Nucleus accumbens (tissue), 56 donors: ENCODE results near the gene CYBC1.

ENCODE experiments used
- DNase-seq, 56 donors: peaks; one replicate each; lab custom pipeline; 2025; lab: John Stamatoyannopoulos, UW

The CYBC1 gene

GRCh38 chr17:82394278-82394677 is 56.3 kb downstream of the CYBC1 start:
- no peak for DNase-seq

GRCh38 chr17:82392941-82393340 is 57.6 kb downstream of the CYBC1 start:
- DNase-seq = no peak
